ENCODE results near the gene ADIPOR2.

DNA sequence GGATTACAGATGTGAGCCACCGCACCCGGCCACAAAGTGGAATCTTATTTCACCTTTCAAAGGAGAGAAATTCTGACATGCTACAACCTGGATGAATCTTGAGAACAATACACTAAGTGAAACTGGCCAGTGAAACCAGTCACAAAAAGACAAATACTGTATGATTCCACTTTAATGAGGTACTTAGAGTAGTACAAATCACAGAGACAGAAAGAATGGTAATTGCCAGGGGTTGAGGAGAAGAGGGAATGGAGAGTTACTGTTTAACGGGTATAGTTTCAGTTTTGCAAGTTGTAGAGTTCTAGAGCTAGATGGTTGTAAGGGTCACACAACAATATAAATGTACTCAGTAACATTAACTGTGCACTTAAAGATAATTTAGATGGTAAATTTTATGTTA, 33.4 kb downstream of the ADIPOR2 start:
- TF ChIP-seq CTCF (conservative IDR thresholded peaks at IDR 0.05; ENCODE audit: low read depth, low read length) (no peak), EZH2 (IDR thresholded peaks at IDR 0.05; ENCODE audit: borderline replicate concordance, low read depth, low read length, poor library complexity, severe bottlenecking) (no peak)

Measured in A673 (cell line).